Neutrophil (primary cell): Measurements from ENCODE around the gene MARCO.
"Not testable (repeated sequence)": the region's sequence is repeated elsewhere in the genome, so short reads cannot be mapped to it uniquely, and the experiment has no call there.

Source experiments
- H3K27ac ChIP-seq: fragments of 200-600 bp; sonication (generic); 2 replicates; pipeline ENCODE4 v1.5.1; 2016; ENCODE audit warnings: mild to moderate bottlenecking, moderate library complexity
- H3K27me3 ChIP-seq: fragments of 200-600 bp; sonication (generic); 2 replicates; pipeline ENCODE4 v1.6.0; 2016; ENCODE audit warnings: mild to moderate bottlenecking
- H3K36me3 ChIP-seq: fragments of 200-600 bp; sonication (generic); 2 replicates; pipeline ENCODE4 v1.5.1; 2017
- H3K4me1 ChIP-seq, 2 experiments: fragments of 200-600 bp in 1 of 2; sonication (generic) in 1 of 2; 1 replicate in 1 of 2; 2 replicates in 1 of 2; pipeline versions ENCODE4 v1.5.1 to v1.6.1; 2013 to 2016; ENCODE audit warnings: low read depth in 1 of 2, low read length in 1 of 2, mild to moderate bottlenecking in 1 of 2, moderate library complexity in 1 of 2; ENCODE audit not compliant: control insufficient read depth in 1 of 2, insufficient read depth in 1 of 2
- H3K4me3 ChIP-seq, 2 experiments: fragments of 200-600 bp in 1 of 2; sonication (generic) in 1 of 2; 1 replicate in 1 of 2; 2 replicates in 1 of 2; pipeline ENCODE4 v1.5.1; 2013 to 2016; ENCODE audit warnings: low read depth in 1 of 2, low read length in 1 of 2, mild to moderate bottlenecking in 1 of 2, moderate library complexity in 1 of 2
- H3K9me3 ChIP-seq: fragments of 200-600 bp; sonication (generic); 2 replicates; pipeline ENCODE4 v1.5.1; 2016
- CTCF ChIP-seq: fragments of 200-600 bp; sonication (generic); IDR thresholded peaks from 2 replicates; pipeline ENCODE4 v1.5.1; 2016; ENCODE audit warnings: antibody characterized with exemption

The MARCO gene

GRCh38 chr2:118994778-118995177 is 52.8 kb downstream of the MARCO start:
- Histone ChIP-seq H3K36me3 (no peaks in the 10 kb centered on the region), H3K27me3 (peaks cover 17% of the 10 kb centered on the region), H3K9me3 (no peaks in the 10 kb centered on the region), H3K4me1 (no peaks in the 10 kb centered on the region), H3K4me3 (no peak overlapping the region), H3K27ac (no peak overlapping the region)
- TF ChIP-seq CTCF, result no peak

GRCh38 chr2:119003856-119004255 is 61.9 kb downstream of the MARCO start:
- H3K27ac ChIP-seq, H3K9me3 ChIP-seq, H3K36me3 ChIP-seq, H3K4me1 ChIP-seq, H3K4me3 ChIP-seq: not testable (repeated sequence)
- peaks cover 13% of the 10 kb centered on the region for H3K27me3 ChIP-seq

GRCh38 chr2:119004602-119005001 is 62.6 kb downstream of the MARCO start:
- H3K4me3 ChIP-seq, result no peak overlapping the region
- H3K36me3 ChIP-seq, result no peaks in the 10 kb centered on the region
- H3K9me3 ChIP-seq, result no peaks in the 10 kb centered on the region
- TF ChIP-seq CTCF, result no peak
- peaks cover 6 to 9% of the 10 kb centered on the region in 2 experiments for H3K4me1 ChIP-seq
- H3K27me3 ChIP-seq, result peaks cover 20% of the 10 kb centered on the region
- no peak overlapping the region for H3K27ac ChIP-seq

GRCh38 chr2:119005051-119005450 is 63.1 kb downstream of the MARCO start:
- no peaks in the 10 kb centered on the region for H3K36me3 ChIP-seq
- H3K4me1 ChIP-seq, result peaks cover 6 to 9% of the 10 kb centered on the region in 2 experiments
- no peak for TF ChIP-seq CTCF
- no peaks in the 10 kb centered on the region for H3K9me3 ChIP-seq
- no peak overlapping the region for H3K27ac ChIP-seq
- no peak overlapping the region for H3K4me3 ChIP-seq
- peaks cover 24% of the 10 kb centered on the region for H3K27me3 ChIP-seq

- no peaks in the 10 kb centered on the region for H3K36me3 ChIP-seq
- H3K27me3 ChIP-seq, result peaks cover 30% of the 10 kb centered on the region
- no peak for TF ChIP-seq CTCF
- H3K4me3 ChIP-seq, result no peak overlapping the region
- H3K9me3 ChIP-seq, result no peaks in the 10 kb centered on the region
- peaks cover 6 to 9% of the 10 kb centered on the region in 2 experiments for H3K4me1 ChIP-seq
- H3K27ac ChIP-seq, result no peak overlapping the region
These were observed 63.6 kb downstream of the MARCO start for GRCh38 chr2:119005555-119005954.

GRCh38 chr2:119006441-119006840 is 64.4 kb downstream of the MARCO start:
- no peak overlapping the region for H3K27ac ChIP-seq
- TF ChIP-seq CTCF, result no peak
- H3K4me3 ChIP-seq, result no peak overlapping the region
- peaks cover 6 to 9% of the 10 kb centered on the region in 2 experiments for H3K4me1 ChIP-seq
- peaks cover 38% of the 10 kb centered on the region for H3K27me3 ChIP-seq
- H3K36me3 ChIP-seq, result no peaks in the 10 kb centered on the region
- H3K9me3 ChIP-seq, result no peaks in the 10 kb centered on the region
